ENCODE measurements around the gene MDP1. TPM values are rescaled to one million over a fixed set of nuclear protein-coding genes. Genes with fewer than 3 reads are reported as not detected.

Gene MDP1
- total RNA-seq, 8 experiments from 2014 or later, result 12.1 to 38.8 (median 27.0) TPM

DNA sequence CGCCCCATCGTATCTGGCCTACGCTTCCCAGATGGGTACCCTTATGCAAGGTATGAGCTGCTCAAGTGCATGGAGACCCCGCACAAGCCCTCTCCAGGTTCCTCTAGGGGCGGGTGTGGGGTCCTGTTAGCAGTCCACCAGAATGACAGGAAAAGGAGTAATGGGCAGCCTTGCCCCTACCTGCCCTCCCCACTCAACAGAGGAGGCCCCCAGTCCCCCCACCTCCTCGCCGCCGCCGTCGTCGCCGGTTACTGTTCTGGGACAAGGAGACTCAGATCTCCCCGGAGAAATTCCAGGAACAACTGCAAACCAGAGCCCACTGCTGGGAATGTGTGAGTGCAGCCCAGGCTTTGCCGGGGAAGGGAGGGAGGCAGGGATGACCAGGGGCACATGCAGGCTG is 38.0 kb downstream of the MDP1 start:
- Histone ChIP-seq H3K27ac (no peak overlapping the region), H3K4me3 (no peak overlapping the region), H3K4me1 (replicated peaks in 1 of 2) (peaks cover 19 to 23% of the 10 kb centered on the region in 2 donors)
- no peak for ATAC-seq (replicated peaks in 6 of 8)
- 87% methylated on average over 4 of the region's 14 CpGs; no CpG with 5 or more reads in 9 of the 10 experiments for WGBS, 10 experiments
- in situ Hi-C loops (cut with MboI; ENCODE audit: low pct_unique_long_range_greater_than_20kb in 2 of 9, low sequenced_read_pairs in 9 of 9, unreplicated experiment in 9 of 9), result no loop called here

DNA sequence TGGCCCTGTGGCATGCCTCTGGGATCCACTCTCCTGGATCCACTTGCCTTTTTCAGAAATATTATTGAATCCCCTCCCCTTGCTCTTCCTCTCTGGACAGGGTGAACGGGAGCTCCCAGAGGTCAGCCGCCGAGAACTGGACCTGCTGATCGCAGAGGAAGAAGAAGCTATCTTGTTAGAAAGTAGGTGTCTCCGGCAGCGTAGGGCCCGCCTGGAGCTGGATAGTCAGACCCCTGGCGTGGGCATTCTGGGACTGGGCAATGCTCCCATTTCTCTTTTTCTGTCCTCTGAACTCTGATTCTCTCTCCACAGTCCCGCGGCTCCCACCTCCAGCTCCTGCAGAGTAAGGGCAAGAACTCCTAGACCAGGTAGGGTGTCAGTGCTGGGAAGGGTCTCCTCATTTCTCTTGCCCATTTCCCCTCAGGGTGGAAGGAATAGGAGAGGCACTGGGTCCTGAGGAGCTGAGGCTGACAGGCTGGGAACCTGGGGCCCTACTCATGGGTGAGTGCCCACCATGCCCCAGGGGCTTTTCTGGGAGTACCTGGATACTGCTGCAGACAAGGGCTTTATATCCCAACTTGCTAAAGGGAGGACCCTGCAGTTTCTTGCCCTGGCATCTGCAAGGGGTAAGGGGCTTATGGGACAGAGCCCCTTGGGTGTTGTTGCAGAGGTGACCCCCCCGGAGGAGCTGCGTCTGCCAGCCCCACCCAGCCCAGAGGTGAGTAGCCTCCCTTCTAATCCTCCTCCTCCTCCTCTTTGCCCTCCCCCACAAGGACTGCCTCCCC is 38.6 kb downstream of the MDP1 start:
- Histone ChIP-seq H3K4me1 (replicated peaks in 1 of 2) (peaks cover 19 to 23% of the 10 kb centered on the region in 2 donors), H3K4me3 (no peak overlapping the region), H3K27ac (no peak overlapping the region)
- ATAC-seq (replicated peaks in 6 of 8), result no peak
- 86 to 100% (median 90%) methylated on average over 4 to 8 of the region's 12 CpGs; no CpG with 5 or more reads in 7 of the 10 experiments for WGBS, 10 experiments
- in situ Hi-C loops (cut with MboI; ENCODE audit: low pct_unique_long_range_greater_than_20kb in 2 of 9, low sequenced_read_pairs in 9 of 9, unreplicated experiment in 9 of 9), result no loop called here

DNA sequence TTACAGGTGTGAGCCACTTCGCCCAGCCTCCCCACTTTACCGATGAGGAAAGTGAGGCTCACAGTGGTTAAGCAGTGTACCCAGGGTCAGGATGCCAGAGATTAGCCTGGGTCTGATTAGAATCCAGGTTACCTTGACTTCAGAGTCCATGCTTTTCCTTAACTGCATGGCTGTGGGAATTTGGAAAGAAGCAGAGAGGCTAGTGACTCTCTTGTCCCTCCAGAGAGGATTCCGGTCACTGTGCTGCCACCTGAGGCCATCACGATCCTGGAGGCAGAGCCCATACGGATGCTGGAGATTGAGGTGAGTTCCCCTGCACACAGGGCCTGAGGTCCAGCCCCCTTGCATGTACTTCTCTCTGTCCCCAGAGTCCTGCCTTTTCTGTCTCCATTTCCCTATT is 39.3 kb downstream of the MDP1 start:
- H3K27ac ChIP-seq, result no peak overlapping the region
- in situ Hi-C loops (cut with MboI; ENCODE audit: low pct_unique_long_range_greater_than_20kb in 2 of 9, low sequenced_read_pairs in 9 of 9, unreplicated experiment in 9 of 9), result no loop called here
- H3K4me3 ChIP-seq, result no peak overlapping the region
- no peak for ATAC-seq (replicated peaks in 6 of 8)
- peaks cover 19 to 23% of the 10 kb centered on the region in 2 donors for H3K4me1 ChIP-seq (replicated peaks in 1 of 2)
- WGBS, 10 experiments, result 77 to 100% (median 100%) methylated on average over 2 to 4 of the region's 5 CpGs; no CpG with 5 or more reads in 4 of the 10 experiments

DNA sequence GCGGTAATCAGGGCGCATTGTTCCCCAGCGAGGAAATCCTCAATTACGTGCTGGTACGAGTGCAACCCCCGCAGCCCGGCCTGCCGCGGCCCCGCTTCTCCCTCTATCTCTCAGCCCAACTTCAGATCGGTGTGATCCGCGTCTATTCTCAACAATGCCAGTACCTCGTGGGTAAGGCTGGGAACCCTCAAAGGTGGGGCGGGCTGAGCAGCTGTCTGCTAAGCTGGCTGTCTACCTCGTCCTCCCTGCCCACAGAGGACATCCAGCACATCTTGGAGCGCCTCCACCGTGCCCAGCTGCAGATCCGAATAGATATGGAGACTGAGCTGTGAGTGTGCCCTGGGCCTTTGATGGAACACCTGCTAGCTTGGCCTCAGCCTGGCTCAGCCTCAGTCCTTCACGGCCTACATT is 43.0 kb downstream of the MDP1 start:
- no peaks in the 10 kb centered on the region for H3K4me1 ChIP-seq (replicated peaks in 1 of 2)
- 42 to 80% (median 61%) methylated on average over 1 to 8 of the region's 20 CpGs; no CpG with 5 or more reads in 7 of the 10 experiments for WGBS, 10 experiments
- H3K4me3 ChIP-seq, result peak overlapping the region in 4 of 5 donors; percentile 42 to 72 (median 58)
- in situ Hi-C loops (cut with MboI; ENCODE audit: low pct_unique_long_range_greater_than_20kb in 2 of 9, low sequenced_read_pairs in 9 of 9, unreplicated experiment in 9 of 9), result no loop called here
- no peak overlapping the region for H3K27ac ChIP-seq
- ATAC-seq (replicated peaks in 6 of 8), result peak in 1 of 8 experiments; percentile 5

DNA sequence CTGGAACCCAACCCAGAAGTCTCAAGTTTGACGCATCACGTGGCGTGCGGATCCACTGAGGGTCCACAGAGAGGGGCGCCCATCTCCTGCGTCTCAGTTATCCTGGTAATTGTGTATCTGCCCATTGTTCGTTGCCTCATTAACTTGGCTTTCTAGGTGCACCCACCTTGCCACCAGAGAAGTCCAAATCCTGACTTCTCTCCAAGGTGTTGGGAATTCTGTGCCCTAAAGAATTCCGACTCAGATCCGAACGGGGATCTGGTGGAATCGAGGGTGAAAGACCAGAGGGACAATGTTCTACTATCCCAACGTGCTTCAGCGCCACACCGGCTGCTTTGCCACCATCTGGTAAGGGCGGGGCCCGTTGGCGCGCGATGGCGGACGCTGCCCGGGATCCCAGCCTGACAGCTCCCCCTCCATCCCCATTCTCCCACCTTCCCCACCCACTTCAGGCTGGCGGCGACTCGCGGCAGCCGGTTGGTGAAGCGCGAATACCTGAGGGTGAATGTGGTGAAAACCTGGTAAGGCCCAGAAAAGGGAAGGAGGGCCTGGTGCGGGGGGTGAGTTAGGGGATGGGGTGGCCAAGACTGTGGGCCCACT is 43.5 kb downstream of the MDP1 start:
- no peaks in the 10 kb centered on the region for H3K4me1 ChIP-seq (replicated peaks in 1 of 2)
- ATAC-seq (replicated peaks in 6 of 8), result no peak
- peak overlapping the region in 1 of 2 donors; percentile 5 for H3K27ac ChIP-seq
- in situ Hi-C loops (cut with MboI; ENCODE audit: low pct_unique_long_range_greater_than_20kb in 2 of 9, low sequenced_read_pairs in 9 of 9, unreplicated experiment in 9 of 9), result no loop called here
- peak overlapping the region; percentile 35 to 72 (median 49) for H3K4me3 ChIP-seq
- 0 to 84% methylated on average over 5 to 9 of the region's 30 CpGs; no CpG with 5 or more reads in 8 of the 10 experiments for WGBS, 10 experiments

DNA sequence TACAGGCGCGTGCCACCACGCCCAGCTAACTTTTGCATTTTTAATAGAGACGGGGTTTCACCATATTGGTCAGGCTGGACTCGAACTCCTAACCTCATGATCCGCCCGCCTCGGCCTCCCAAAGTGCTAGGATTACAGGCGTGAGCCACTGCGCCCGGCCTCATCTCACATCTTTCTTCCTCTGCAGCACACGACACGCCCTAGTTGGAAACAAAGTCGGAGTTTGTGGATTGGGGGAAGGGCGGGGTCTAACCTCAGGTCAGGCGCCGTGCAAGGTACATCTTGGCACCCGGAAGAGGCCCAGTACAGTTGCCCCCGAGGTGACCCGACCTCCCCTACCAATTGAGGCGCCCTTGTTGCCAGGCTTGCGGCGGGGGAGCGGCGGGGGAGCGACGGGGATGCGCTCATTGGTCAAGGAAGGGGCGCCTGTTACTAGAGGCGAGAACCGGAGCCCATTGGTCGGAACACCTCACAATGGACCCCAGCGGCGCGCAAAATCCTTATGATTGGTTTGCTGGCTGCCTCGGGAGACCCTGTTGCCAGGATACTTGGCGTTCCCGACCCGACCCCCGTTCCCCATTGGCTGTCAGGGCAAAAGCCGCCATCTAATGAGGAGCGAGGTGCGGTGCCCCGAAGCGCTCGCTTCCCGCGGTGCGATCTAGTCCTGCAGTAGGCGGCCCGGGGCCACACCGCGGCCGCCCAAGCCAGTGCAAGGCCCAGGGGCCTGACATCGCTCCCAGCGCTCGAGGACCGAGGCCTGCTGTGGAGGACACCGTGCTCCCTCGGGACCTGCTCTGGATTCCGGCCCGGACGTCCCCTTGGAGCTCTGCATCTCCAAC is 44.2 kb downstream of the MDP1 start, which contains the start of gene REC8:
Gene REC8, plus strand, starts transcription at position 659 of the 839 bp plus-strand sequence. CDS start 473 bp downstream, outside the sequence.
- WGBS, 10 experiments, result 13 to 71% (median 43%) methylated on average over 3 to 17 of the region's 63 CpGs; no CpG with 5 or more reads in 3 of the 10 experiments
- peak in 7 of 8 experiments; percentile 8 to 96 (median 94) for ATAC-seq (replicated peaks in 6 of 8)
- Histone ChIP-seq H3K27ac (peak within 1 kb of the TSS in 1 of 2 donors; percentile 38), H3K4me1 (replicated peaks in 1 of 2) (no peaks in the 10 kb centered on the region), H3K4me3 (peak within 1 kb of the TSS; percentile 35 to 72 (median 49))
- in situ Hi-C loops (cut with MboI; ENCODE audit: low pct_unique_long_range_greater_than_20kb in 2 of 9, low sequenced_read_pairs in 9 of 9, unreplicated experiment in 9 of 9), result no loop called here

DNA sequence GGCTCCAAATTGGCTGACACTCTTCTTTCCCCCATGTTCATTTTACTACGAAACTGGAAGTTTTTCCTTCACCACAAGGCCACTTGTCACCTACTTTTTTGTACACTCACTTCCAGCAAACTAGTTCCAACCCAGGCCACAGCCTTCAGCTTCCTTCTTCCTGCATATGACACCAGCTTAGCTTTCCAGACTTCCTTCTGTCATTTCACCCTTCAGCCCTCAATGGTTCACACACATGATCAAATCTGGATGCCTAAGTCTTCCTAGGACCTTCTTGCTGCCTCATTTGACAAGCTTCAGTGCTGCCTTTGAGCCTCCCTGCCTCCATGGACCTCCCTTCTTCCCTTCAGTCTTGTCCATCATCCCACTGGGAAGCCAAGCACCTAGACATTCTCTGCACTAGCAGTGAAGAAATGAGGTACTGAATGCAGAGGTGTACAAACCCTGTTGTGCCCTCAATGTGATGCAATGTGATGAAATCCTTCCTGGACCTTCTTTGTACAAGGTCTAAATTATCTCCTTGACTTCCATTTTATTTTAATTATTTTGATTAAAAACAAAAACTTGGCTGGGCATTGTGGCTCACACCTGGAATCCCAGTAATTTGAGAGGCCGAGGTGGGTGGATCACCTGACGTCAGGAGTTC is 48.3 kb downstream of the MDP1 start:
- no peak overlapping the region for H3K4me3 ChIP-seq
- H3K4me1 ChIP-seq (replicated peaks in 1 of 2), result no peaks in the 10 kb centered on the region
- H3K27ac ChIP-seq, result no peak overlapping the region
- 80 to 100% (median 97%) methylated on average over 1 to 3 of the region's 3 CpGs; no CpG with 5 or more reads in 2 of the 10 experiments for WGBS, 10 experiments
- no peak for ATAC-seq (replicated peaks in 6 of 8)
- in situ Hi-C loops (cut with MboI; ENCODE audit: low pct_unique_long_range_greater_than_20kb in 2 of 9, low sequenced_read_pairs in 9 of 9, unreplicated experiment in 9 of 9), result no loop called here

DNA sequence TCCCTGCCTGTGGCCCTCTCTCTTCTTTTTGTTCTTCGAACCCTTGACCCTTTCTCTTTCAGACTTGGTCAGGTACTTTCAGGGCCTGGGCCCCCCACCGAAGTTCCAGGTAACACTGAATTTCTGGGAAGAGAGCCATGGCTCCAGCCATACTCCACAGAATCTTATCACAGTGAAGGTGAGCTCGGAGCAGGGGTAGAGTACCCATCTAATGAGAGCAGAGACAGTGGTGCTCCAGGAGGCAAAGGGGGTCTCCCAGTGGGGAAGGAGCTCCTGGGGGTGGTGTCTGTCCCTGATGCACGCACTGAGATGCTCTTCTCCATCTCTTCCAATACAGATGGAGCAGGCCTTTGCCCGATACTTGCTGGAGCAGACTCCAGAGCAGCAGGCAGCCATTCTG is 50.1 kb downstream of the MDP1 start:
- H3K27ac ChIP-seq, result no peak overlapping the region
- in situ Hi-C loops (cut with MboI; ENCODE audit: low pct_unique_long_range_greater_than_20kb in 2 of 9, low sequenced_read_pairs in 9 of 9, unreplicated experiment in 9 of 9), result no loop called here
- ATAC-seq (replicated peaks in 6 of 8), result no peak
- 60 to 100% (median 96%) methylated on average over 1 to 3 of the region's 5 CpGs; no CpG with 5 or more reads in 2 of the 10 experiments for WGBS, 10 experiments
- H3K4me3 ChIP-seq, result no peak overlapping the region
- peaks cover 7 to 11% of the 10 kb centered on the region in 2 donors for H3K4me1 ChIP-seq (replicated peaks in 1 of 2)

DNA sequence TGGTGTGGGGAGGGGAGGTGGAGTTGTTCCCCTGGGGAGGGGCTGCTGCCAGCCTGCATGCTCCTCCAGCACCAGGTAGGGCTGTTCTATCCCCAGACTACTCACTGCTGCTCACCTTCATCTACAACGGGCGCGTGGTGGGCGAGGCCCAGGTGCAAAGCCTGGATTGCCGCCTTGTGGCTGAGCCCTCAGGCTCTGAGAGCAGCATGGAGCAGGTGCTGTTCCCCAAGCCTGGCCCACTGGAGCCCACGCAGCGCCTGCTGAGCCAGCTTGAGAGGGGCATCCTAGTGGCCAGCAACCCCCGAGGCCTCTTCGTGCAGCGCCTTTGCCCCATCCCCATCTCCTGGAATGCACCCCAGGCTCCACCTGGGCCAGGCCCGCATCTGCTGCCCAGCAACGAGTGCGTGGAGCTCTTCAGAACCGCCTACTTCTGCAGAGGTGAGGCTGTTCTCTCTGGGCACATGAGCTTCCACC is 51.3 kb downstream of the MDP1 start:
- Histone ChIP-seq H3K27ac (no peak overlapping the region), H3K4me1 (replicated peaks in 1 of 2) (peaks cover 9 to 13% of the 10 kb centered on the region in 2 donors), H3K4me3 (no peak overlapping the region)
- 84 to 100% (median 98%) methylated on average over 3 to 7 of the region's 14 CpGs; no CpG with 5 or more reads in 7 of the 10 experiments for WGBS, 10 experiments
- no peak for ATAC-seq (replicated peaks in 6 of 8)
- in situ Hi-C loops (cut with MboI; ENCODE audit: low pct_unique_long_range_greater_than_20kb in 2 of 9, low sequenced_read_pairs in 9 of 9, unreplicated experiment in 9 of 9), result no loop called here

Other genes with a start within 250 kb of the MDP1 start
- 10 to 100 TPM in 3 of 8 experiments, 1 to 10 TPM in 5; 2.2 to 38.3 (median 7.0) TPM for gene DHRS4L2, start 227.1 kb downstream of the MDP1 start, total RNA-seq
- gene CARMIL3, start 164.1 kb downstream of the MDP1 start, total RNA-seq, result 10 to 100 TPM in 6 of 8 experiments, 1 to 10 TPM in 2; 3.7 to 44.7 (median 25.6) TPM
- gene CPNE6, start 144.5 kb downstream of the MDP1 start, total RNA-seq, result 1 to 10 TPM in 4 of 8 experiments, under 1 TPM in 4; 0.54 to 3.3 (median 1.2) TPM
- 10 to 100 TPM in 7 of 8 experiments, 1 to 10 TPM in 1; 7.6 to 66.5 (median 33.2) TPM for gene PCK2, start 121.8 kb downstream of the MDP1 start, total RNA-seq
- 10 to 100 TPM; 43.1 to 80.7 (median 52.6) TPM for gene DCAF11, start 101.3 kb downstream of the MDP1 start, total RNA-seq
- gene NRL, start 101.1 kb downstream of the MDP1 start, total RNA-seq, result 1 to 10 TPM; 1.1 to 2.6 (median 2.1) TPM
- gene FITM1, start 85.4 kb downstream of the MDP1 start, total RNA-seq, result 1 to 10 TPM in 2 of 8 experiments, under 1 TPM in 5, not detected in 1; 0.27 to 2.2 (median 0.83) TPM
- gene PSME1, start 79.9 kb downstream of the MDP1 start, total RNA-seq, result 100 to 1,000 TPM in 4 of 8 experiments, 10 to 100 TPM in 4; 40.1 to 318 (median 102) TPM
- gene EMC9, start 74.5 kb downstream of the MDP1 start, total RNA-seq, result 10 to 100 TPM; 16.7 to 41.2 (median 26.0) TPM
- gene PSME2, start 69.5 kb downstream of the MDP1 start, total RNA-seq, result 100 to 1,000 TPM in 5 of 8 experiments, 10 to 100 TPM in 3; 77.2 to 504 (median 129) TPM
- 10 to 100 TPM; 35.0 to 79.5 (median 46.3) TPM for gene RNF31, start 68.6 kb downstream of the MDP1 start, total RNA-seq
- 100 to 1,000 TPM in 2 of 8 experiments, 10 to 100 TPM in 4, 1 to 10 TPM in 2; 6.6 to 151 (median 34.7) TPM for gene IRF9, start 54.8 kb downstream of the MDP1 start, total RNA-seq
- gene REC8, start 44.0 kb downstream of the MDP1 start, total RNA-seq, result 10 to 100 TPM in 6 of 8 experiments, 1 to 10 TPM in 2; 2.6 to 41.2 (median 23.5) TPM
- gene IPO4, start 27.2 kb downstream of the MDP1 start, total RNA-seq, result 10 to 100 TPM; 17.4 to 90.0 (median 39.8) TPM
- gene TM9SF1, start 20.6 kb downstream of the MDP1 start, total RNA-seq, result 10 to 100 TPM; 17.6 to 53.1 (median 30.8) TPM
- gene TSSK4, start 10.4 kb downstream of the MDP1 start, total RNA-seq, result 10 to 100 TPM in 1 of 8 experiments, 1 to 10 TPM in 7; 1.8 to 10.1 (median 3.4) TPM
- gene CHMP4A, start 2.6 kb downstream of the MDP1 start, total RNA-seq, result 10 to 100 TPM; 48.4 to 76.0 (median 55.8) TPM
- gene NEDD8, start 16.3 kb upstream of the MDP1 start, total RNA-seq, result 100 to 1,000 TPM; 180 to 362 (median 267) TPM
- gene GMPR2, start 16.9 kb upstream of the MDP1 start, total RNA-seq, result 10 to 100 TPM; 46.7 to 87.8 (median 69.0) TPM
- 10 to 100 TPM; 33.4 to 54.3 (median 44.4) TPM for gene TINF2, start 26.6 kb upstream of the MDP1 start, total RNA-seq
- 1 to 10 TPM in 7 of 8 experiments, under 1 TPM in 1; 0.92 to 4.7 (median 2.1) TPM for gene TGM1, start 47.1 kb upstream of the MDP1 start, total RNA-seq
- 10 to 100 TPM; 13.3 to 28.0 (median 19.6) TPM for gene RABGGTA, start 55.5 kb upstream of the MDP1 start, total RNA-seq
- 10 to 100 TPM; 11.4 to 26.5 (median 16.4) TPM for gene DHRS1, start 83.7 kb upstream of the MDP1 start, total RNA-seq
- gene NOP9, start 83.8 kb upstream of the MDP1 start, total RNA-seq, result 10 to 100 TPM; 13.5 to 32.8 (median 16.6) TPM
- 1 to 10 TPM in 1 of 8 experiments, under 1 TPM in 2, not detected in 5; 0.32 to 1.6 (median 0.40) TPM for gene CIDEB, start 91.9 kb upstream of the MDP1 start, total RNA-seq
- 10 to 100 TPM in 1 of 8 experiments, 1 to 10 TPM in 7; 1.3 to 14.6 (median 2.3) TPM for gene LTB4R2, start 94.1 kb upstream of the MDP1 start, total RNA-seq
- 10 to 100 TPM in 1 of 8 experiments, 1 to 10 TPM in 6, under 1 TPM in 1; 0.92 to 13.6 (median 2.1) TPM for gene LTB4R, start 95.4 kb upstream of the MDP1 start, total RNA-seq
- 1 to 10 TPM in 4 of 8 experiments, under 1 TPM in 4; 0.43 to 3.7 (median 1.2) TPM for gene ADCY4, start 119.0 kb upstream of the MDP1 start, total RNA-seq
- gene RIPK3, start 123.9 kb upstream of the MDP1 start, total RNA-seq, result 1 to 10 TPM in 3 of 8 experiments, under 1 TPM in 2, not detected in 3; 0.29 to 7.9 (median 1.3) TPM
- 100 to 1,000 TPM in 3 of 8 experiments, 10 to 100 TPM in 2, 1 to 10 TPM in 3; 5.1 to 345 (median 13.4) TPM for gene NFATC4, start 152.1 kb upstream of the MDP1 start, total RNA-seq
- 10 to 100 TPM in 3 of 8 experiments, 1 to 10 TPM in 5; 2.1 to 78.7 (median 6.3) TPM for gene NYNRIN, start 182.9 kb upstream of the MDP1 start, total RNA-seq
- 1 to 10 TPM in 4 of 8 experiments, under 1 TPM in 4; 0.16 to 7.9 (median 1.1) TPM for gene CBLN3, start 213.6 kb upstream of the MDP1 start, total RNA-seq
- gene KHNYN, start 213.9 kb upstream of the MDP1 start, total RNA-seq, result 10 to 100 TPM in 7 of 8 experiments, 1 to 10 TPM in 1; 8.5 to 59.9 (median 17.4) TPM
- gene SDR39U1, start 226.7 kb upstream of the MDP1 start, total RNA-seq, result 10 to 100 TPM; 34.6 to 72.5 (median 55.1) TPM